Measurements from ENCODE around the gene APOL2.
"Not testable (repeated sequence)": the region's sequence is repeated elsewhere in the genome, so short reads cannot be mapped to it uniquely, and the experiment has no call there.

APOL2 gene

DNA sequence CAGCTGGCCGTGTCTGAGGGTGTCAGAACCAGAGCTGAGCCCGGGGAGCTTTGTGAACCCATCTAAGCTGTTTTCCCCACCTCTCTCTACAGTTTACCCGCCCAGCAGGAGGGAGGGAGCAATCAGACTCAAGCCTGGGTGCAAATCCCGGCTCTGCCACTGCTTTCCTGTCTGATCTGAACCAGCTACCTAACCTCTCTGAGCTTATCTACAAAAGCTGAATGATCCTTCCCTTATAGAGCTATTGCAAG, 252 bp downstream of the APOL2 start:
- no peak for DNase-seq (ENCODE audit: low spot score)

DNA sequence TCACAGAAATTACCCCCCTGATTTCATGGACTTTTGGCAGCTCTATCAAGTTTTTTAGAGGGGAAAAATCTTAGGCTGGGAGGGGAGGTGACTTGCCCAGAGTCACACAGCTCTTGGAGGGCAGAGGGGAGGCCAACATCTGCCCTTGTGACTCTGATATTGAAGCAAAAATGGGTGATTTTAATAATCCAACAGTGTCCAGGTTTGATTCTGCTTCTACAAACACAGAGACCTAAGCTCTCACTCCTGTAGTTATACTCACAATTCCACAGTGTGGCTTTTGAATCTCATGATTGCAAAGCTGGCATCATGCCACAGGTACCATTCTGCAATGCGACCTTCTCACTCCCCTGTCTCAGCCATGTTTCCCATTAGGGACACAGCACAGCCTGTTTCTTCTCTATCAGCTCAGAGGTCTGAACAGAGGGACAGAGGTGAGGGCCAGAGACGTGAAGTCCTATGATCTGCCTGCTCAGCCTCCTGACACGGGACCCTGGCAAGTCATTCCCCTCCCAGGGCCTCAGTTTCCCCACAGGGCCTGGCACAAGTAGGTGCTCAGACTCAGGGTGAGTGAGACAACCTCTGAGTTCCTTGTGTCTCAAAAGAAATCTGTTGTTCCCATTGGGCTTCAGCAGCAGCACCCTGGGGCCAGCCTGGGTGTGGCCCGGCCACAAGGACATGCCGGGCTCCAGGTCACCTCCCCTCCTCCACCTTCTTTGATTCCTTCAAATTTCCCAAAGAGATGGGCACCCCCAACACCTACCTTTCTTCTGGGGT, 766 bp downstream of the APOL2 start:
- DNase-seq (ENCODE audit: low spot score), result no peak

DNA sequence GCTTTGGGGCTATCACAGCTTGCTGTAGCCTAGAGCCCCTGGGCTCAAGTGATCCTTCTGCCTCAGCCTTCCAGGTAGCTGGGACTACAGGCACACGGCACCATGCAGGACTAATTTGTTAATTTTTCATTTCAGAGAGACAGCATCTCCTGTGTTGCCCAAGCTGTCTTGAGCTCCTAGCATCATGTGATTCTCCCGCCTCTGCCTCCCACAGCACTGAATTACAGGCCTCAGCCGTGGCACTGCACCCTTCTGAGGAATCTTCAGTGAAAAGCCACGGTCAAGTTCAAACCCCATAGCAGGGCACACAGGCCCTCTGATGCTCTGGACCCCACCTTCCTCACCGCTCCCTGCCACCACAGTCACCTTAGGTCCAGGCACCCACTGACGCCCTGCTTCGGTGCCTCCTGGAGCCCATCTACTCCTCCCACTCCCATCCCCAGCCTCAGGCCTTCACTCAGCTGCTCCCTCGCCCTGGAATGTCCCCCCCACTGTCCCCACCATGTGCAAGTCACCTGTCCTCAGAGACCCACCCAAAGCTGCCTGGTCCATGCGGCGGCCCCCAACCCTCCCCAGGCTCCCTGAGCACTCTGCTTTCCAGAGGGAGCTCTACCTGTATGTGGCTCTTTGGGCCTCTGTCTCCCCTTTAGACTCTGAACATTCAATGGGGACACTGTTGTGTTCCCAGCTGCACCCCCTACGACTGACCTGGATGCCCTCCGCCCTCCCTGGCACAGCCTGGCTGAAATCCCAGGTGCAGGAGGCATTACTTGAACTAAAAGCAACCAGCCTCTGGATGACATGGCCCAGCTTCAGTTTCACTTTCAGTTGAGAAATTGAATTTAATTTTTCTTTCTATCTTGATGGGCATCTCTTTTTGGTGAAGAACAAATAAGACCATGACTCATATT, 1.6 kb downstream of the APOL2 start:
- DNase-seq (ENCODE audit: low spot score), result peak; percentile 54

DNA sequence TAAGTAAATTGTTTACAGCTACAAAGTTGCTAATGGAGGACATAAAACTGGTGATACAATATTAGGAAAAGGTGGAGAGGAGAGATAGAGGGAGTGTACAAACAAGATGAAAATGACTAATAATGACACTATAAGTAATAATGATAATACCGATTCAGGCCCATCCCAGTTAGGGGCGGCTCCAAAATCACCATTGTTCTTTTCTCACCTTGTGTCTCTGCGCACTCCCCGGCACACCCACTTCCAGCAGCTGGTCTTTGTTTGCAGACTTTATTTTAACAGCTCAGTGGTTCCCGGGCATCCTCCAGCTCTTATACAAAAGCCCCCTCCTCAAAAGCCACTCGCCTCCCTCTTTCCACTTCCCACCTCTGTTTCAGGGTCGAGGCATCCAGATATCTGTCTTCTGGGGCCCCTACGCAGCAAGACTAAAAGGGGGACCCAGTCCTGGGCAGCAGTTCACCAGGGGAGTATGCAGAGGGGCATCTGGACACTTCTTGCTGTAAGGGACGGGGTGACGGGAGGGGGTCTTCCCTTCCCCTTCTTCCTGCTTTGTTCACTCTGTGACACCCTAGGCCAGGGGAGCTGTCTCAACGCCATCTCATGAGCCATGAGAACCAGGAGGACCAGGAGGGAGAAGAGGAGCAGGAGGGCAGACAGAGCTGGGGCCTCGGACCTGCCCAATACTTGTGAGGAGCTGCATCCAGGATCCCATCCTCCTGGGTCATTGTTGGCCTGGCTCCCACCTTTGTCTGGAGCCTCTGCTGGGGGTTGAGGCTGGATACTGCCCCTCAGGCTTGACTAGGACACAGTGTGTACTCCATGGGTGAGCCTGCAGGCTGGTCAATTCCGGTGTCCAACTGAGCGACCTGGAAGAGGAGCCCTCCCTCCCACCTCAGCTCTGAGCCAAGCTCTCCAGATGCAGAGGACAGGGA, 2.7 kb downstream of the APOL2 start:
- DNase-seq (ENCODE audit: low spot score), result no peak

DNA sequence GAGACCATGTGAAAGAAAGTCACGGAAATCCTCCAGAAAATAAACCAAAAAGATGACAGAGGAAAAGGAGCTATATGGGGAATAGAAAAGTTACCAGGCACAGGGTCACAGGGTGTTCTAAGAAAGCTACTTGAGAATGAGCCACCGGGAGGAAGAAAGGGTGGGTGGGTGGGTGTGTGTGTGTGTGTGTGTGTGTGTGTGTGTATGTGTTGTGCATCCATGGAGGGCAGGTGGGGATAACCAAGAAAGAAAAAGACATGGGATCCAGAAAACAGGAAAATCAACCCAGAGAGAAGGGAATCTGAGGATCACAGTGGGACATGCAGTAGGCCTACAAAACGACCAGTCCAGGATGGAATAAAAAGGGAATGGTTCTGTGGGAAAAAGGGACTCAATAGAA, 3.7 kb downstream of the APOL2 start:
- no peak for DNase-seq (ENCODE audit: low spot score)

DNA sequence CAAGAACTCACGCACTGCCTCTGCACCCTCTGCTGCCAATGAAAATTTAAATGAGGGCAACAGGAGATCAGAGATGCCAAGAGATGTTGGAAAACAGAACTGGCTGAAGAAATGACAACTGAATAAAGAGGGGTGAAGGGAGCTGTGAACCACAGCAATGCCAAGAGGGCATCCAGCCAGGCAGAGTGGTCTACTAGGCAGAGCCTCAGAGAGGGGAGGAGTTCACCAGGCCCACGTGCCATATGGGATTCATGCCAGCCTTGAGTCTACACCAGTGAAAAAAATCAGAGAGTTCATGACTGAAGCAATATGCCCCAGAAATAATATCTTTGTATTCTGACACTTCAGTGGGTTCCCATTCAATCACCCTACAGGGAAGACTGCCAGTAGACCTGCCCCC, 4.4 kb downstream of the APOL2 start:
- DNase-seq (ENCODE audit: low spot score), result no peak

DNA sequence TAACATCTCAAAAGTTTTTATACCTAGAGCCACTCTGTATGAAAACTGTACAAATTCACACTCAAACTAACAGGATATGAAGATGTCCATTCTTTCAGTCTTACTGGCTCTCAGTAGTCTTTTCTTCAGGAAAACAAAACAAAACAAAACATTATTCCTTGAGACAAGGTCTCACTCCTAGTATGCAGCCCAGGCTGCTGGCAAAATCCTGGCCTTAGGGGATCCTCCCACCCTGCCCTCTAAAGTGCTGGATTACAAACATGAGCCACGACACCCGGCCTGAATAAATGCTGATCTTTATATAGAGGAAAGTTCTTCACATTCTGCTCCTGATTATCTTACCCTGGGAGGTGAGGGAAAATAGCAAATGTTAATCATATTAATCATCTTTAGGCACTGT, 5.1 kb downstream of the APOL2 start:
- DNase-seq (ENCODE audit: low spot score), result no peak

DNA sequence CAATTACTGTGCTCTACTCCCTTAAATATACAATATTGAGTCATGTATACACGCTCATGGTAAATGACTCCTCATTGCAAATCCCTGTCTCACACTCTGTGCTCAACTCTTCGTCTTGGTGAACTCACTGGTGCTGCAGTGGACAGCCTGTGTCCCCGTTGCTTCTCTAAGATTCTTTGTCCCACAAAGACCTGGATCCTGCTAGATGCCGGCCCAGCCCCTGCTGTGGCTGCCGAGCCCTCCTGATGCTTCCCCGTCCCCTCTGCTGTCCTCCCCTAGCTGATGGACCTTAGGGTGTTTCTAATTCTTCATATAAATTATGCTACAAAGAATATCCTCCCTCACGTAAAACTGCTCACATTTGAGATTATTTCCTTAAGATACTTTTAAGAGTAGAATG, 5.5 kb downstream of the APOL2 start:
- DNase-seq (ENCODE audit: low spot score), result no peak

DNA sequence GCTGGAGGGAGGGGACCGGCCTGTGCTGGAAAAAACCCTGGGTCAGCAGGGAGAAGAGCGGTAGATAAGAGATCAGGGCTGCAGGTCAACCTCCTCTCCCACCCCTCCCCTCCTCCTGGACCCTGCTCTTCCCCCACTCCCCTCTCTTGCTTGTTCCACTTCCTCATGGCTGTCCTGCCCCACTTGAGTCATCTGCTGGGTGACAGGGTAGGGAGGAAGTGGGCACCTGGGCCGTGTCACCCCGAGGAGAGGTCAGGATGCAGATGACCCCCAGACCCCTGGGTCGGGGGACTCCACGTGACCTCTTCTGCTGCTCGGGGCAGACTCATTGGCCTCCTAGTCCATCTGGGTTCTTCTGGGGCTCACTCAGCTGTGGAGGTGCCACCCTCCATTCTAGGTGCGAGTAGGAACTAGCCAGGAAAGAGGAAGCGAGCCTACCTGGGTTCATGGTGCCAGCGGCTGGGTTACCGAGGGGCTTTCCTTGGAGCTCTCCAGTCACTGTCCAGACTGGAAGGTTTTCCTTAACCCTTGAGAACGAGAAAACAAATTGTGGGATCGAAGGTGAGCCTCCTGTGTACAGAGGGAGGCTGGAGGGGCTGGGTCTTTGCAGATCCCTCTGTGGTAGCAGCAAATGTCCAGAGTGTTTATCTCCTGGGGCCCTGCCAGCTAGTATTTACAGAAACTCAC, 6.5 kb downstream of the APOL2 start:
- no peak for DNase-seq (ENCODE audit: low spot score)

DNA sequence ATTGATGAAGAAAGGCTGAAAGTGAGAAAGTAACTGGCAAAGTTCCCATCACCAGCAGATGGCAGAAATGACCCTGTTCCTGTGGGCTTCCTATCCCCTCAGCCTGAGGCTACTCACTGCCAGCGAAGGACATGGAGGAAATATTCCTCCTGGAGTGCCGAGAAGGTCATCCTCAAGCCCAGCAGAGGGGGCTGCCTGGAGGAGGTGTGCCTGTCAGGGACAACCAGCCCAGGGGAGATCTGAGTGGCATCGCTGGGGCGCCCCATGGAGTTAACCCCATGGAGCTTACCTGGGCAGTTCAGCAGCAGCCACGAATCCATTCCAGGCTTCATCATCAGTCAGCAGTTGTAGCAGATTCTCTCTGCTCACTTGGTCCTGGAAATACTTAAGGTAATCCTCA, 8.3 kb downstream of the APOL2 start:
- DNase-seq (ENCODE audit: low spot score), result not testable (repeated sequence)

DNA sequence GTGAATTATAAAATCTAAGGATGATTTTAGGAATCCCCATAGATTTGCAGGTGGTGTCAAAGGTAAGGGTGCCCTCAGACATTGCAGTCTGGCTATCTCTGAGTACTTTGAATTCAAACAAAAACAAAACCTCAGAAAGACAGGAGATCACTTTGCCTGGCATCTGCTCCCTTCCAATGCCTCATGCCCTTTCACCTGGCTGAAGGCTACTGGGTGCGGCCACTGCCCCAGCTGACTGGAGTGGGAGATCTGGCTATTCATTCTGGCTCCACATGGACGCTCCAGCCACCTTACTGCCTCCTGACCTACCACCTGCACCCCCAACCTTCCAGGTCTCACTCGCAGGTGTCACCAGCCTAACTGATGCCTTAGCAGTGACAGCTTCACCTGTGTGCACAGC, 9.7 kb downstream of the APOL2 start:
- not testable (repeated sequence) for DNase-seq (ENCODE audit: low spot score)

DNA sequence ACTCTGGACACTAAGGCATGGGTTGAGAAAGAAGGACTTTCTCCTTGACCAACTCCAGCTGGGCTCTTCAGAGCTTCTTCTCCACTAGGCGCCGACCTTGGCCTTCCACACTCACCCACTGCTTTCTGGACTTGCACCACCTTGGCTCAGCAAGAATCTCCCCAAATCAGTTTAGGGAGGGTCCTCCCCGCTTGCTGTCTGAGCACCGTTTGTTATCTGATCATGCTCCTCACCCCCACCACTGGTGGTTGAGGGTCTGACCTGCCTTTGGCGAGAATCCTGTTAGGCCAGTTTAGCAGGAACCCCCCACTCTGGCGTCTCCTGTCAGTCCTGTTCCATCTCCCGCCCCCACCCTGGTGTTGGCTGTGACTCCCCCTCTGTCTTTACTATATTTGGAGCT, 10.4 kb downstream of the APOL2 start:
- DNase-seq (ENCODE audit: low spot score), result no peak

DNA sequence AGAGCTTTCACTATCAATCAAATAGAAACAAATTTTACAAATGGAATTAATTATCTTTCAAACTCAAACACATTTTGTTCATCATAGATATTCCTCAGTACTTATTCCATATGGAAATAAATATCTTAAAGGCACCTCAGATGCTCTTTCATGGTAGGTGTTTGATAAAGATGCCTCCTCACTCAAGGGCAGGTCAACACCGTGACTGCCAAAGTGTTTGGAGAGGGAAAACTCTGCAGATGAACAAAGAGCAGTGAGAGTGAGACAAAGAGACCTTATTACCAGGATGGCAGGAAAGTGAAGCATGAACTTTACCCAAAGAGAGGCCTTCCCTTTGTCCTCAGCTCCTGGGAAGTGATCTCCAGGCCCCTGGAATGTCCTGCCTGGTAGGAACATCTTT, 11.0 kb downstream of the APOL2 start:
- not testable (repeated sequence) for DNase-seq (ENCODE audit: low spot score)

DNA sequence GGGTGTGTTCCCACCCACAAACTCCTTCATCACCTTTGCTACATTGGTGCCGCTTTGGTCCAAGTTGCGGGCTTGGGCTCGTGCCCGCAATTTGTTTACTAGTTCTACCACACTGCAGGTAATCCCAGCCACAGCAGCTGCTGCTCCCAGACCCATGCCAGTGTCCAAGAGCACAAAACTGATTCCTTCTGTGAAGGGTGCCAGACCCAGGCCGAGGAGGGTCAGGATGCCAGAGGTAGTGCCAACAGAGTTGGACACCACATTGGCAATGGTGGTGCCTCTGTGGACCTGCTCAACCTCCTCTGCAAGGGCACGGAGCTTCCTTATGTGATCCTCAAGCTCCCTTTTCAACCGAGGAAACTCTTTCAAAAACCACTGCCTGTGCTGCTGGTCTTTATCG, 11.5 kb downstream of the APOL2 start:
- DNase-seq (ENCODE audit: low spot score), result no peak

DNA sequence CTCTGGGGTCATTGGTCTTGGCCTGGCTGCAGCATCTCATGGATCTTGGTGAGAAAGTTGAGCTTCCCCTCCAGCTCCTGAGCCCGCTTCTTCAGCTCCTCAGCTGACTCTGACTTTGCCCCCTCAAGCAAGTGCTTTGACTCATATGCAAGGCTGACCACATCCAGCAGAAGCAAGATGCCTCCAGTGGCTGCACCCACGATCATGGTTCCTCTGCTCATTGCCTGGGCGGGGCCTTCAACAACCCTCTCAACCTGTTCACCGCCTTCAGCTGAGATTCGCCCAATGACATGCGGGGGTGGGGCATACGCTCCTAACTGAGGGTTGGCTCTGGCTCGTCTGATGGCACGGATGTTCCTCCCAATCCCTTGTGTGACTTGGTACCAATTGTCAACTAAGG, 11.9 kb downstream of the APOL2 start:
- no peak for DNase-seq (ENCODE audit: low spot score)

DNA sequence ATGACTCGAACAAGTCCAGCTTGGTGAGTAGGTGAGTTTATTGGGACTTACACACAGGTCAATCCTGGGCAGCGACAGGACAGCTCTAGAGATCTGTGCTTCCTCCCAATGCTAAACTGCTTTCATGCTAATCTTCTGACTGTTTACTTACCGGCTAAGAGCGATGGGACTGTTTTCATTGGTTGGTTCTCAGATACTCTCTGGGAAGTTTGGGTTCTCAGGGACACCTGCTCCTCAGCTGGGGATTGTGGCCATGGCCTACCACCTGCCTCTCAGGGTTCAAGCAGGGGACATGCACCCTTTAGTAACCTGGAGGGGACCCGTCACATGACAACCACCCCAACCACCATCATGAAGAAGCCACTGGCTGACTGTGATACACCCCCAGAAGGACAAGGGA, 13.1 kb downstream of the APOL2 start:
- DNase-seq (ENCODE audit: low spot score), result no peak

DNA sequence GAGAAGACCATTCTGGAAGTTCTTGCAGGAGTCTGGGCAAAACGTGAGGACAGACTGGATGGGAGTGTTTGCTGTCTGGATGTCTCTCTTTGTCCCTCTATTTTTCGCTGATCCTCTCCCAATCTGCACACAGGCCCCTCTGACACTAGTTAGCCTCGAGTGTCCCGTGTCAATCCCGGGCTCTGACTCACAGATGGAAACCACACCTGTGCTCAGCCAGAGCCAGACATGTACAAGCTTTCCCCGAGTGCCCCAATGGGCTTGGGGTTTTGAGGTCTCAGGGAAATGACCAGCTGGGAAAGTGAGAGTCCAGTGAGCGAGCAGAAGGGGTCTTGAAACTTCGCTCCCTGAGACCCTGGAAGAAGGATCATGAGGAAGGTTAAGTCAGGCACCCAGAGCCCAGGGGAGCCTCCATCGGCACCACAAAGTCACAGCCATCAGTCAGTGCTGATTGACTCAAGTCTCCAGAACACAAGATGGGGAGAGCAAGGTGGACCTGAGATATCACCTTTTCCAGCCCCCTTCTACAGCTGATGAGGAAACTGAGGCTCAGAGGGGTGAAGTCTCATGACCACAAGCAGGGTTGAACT, 13.9 kb downstream of the APOL2 start:
- DNase-seq (ENCODE audit: low spot score), result no peak

DNA sequence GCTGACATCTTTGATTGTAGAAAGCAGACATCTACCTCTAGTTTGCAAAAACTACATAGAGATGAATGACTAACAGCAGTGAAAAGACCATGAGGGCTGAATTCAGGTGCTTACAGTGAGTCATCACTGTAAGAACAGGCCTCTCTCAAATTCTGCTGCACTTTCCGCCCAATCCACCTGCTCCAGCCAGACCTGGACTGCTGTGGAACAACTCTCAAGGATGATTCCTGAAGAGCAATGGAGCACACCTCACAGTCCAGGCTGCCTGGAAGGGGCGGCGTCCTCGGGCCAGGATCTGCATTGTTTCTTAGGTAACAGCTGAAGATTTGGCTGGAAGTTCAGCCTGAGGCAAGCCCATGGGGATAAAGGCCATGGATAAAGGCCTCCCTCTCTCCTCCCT, 15.1 kb downstream of the APOL2 start:
- DNase-seq (ENCODE audit: low spot score), result no peak

DNA sequence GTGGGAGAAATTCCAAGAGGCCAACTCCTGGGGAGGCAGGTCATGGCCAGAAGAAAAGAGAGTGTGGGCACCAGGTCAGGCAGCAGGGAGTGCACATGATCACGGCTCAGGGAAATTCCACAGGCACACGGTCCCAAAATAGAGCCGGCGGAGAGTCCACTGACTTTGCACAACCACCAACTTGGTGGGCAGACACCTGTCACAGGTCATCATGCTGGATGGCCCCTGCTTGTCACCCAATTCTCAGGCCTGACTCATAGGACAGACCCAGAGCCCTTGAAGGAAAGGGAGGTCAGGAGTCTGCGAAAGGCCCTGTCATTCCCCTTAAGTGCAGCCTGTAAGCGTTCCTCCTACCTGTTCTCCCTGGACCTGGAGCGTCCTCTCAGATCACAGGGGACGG, 15.8 kb downstream of the APOL2 start:
- no peak for DNase-seq (ENCODE audit: low spot score)

DNA sequence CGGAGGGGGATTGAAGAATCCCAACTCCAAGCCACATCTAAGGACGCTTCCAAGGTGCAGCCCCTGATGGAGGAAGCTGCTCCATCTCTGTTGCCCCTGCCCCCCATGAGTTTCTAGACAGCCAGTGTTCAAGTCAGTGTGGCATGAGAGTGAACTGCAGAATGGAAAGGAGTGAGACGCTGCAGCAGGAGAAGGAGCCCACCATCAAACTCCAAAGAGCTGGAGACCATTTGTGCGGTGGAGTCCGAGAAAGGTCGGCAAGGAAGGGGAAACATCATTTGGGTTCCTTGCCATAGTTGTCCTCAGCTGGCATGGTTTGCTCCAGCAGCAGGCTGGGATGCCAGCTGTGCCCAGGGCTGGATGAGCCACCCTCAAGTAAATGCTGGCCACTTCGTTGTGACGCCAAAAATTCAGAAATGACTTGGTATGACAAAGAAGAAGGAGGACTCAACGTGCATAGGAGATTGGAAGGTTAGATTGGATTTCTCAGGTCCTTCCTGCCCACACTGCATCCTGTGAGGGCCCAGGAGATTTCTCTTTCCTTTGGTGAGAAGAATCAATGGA, 16.4 kb downstream of the APOL2 start:
- no peak for DNase-seq (ENCODE audit: low spot score)
